Activated T-helper 2 cell treated with anti-CD3 and anti-CD28 coated beads, Interferon-gamma antibody, Interleukin-2, Interleukin-4, amounts not matched to agents 10 μg/mL and 5 μg/mL and 100 μg/mL, durations not matched to agents 14 hours and 24 hours and 36 hours (primary cell): ENCODE measurements around the gene OBP2B. TPM values are rescaled to one million over a fixed set of nuclear protein-coding genes. Genes with fewer than 3 reads are reported as not detected.
"Not testable (repeated sequence)": the region's sequence is repeated elsewhere in the genome, so short reads cannot be mapped to it uniquely, and the experiment has no call there.

Experiments
- DNase-seq: peaks from one replicate; pipeline ENCODE4 v3.0.0; 2021; ENCODE audit warnings: low spot score
- H3K27ac Mint-ChIP-seq: one replicate; pipeline ENCODE4 v1.8.0; 2021; ENCODE audit warnings: mixed read lengths
- H3K27me3 Mint-ChIP-seq: one replicate; pipeline ENCODE4 v1.8.0; 2021; ENCODE audit warnings: low read depth, mixed read lengths
- H3K36me3 Mint-ChIP-seq: one replicate; pipeline ENCODE4 v1.8.0; 2021; ENCODE audit warnings: low read depth, mixed read lengths
- H3K4me1 Mint-ChIP-seq: one replicate; pipeline ENCODE4 v1.8.0; 2021; ENCODE audit warnings: low read depth, mixed read lengths
- H3K4me3 Mint-ChIP-seq: one replicate; pipeline ENCODE4 v1.8.0; 2021; ENCODE audit warnings: low read depth, mild to moderate bottlenecking, moderate library complexity, mixed read lengths
- H3K9me3 Mint-ChIP-seq: one replicate; pipeline ENCODE4 v1.8.0; 2021; ENCODE audit warnings: mixed read lengths
- intact Hi-C: fragments of 100-400 bp; cut with micrococcal nuclease; formaldehyde crosslinking; loops from one replicate; pipeline ENCODE4 v1.15.1; 2023
- total RNA-seq: library from RNA; stranded (reverse); gene quantifications from 2 replicates; pipeline ENCODE4 v1.2.3, GENCODE V29; 2022

Gene OBP2B
- total RNA-seq, 1 donor from 2014 or later: not detected

DNA sequence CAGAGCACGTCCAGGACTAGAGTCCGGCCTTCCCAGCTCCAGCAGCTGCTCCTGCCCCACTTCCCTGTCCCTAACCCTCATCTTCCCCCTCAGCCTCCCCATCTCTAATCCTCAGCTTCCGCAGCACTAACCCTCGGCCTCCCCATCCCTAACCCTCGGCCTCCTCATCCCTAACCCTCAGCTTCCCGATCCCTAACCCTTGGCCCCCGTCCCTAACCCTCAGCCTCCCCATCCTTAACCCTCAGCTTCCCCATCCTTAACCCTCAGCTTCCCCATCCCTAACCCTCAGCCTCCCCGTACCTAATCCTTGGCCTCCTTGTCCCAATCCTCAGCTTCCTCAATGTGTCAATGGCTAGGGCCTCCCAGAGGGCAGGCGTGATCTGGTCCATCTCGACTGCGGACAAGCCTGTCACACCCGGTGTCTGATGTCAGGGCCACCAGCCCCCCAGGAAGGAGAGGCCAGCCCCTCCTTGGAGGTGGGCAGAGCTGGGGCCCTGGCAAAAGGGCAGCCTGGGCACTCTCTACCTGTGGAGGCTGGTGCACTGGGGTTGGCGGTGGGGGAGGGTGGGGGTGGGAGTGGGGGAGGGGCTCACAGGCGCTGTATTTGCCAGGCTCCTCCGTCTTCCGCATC, 1.4 kb downstream of the OBP2B start:
- Mint-ChIP-seq H3K27ac (no peak overlapping the region), H3K36me3 (no peaks in the 10 kb centered on the region), H3K4me1 (no peaks in the 10 kb centered on the region), H3K4me3 (no peak overlapping the region), H3K9me3 (no peaks in the 10 kb centered on the region), H3K27me3 (peaks cover 3% of the 10 kb centered on the region)
- no peak for DNase-seq
- intact Hi-C loops: no loop called here

- Mint-ChIP-seq H3K4me1 (no peaks in the 10 kb centered on the region), H3K9me3 (no peaks in the 10 kb centered on the region), H3K27ac (no peak overlapping the region), H3K36me3 (no peaks in the 10 kb centered on the region), H3K4me3 (no peak overlapping the region), H3K27me3 (peaks cover 3% of the 10 kb centered on the region)
- intact Hi-C loops: no loop called here
- DNase-seq: no peak
These were observed 2.0 kb downstream of the OBP2B start for GRCh38 chr9:133207021-133207531.

- Mint-ChIP-seq H3K4me1 (no peaks in the 10 kb centered on the region), H3K4me3 (no peak overlapping the region), H3K27ac (no peak overlapping the region), H3K27me3 (peaks cover 2% of the 10 kb centered on the region), H3K36me3 (no peaks in the 10 kb centered on the region), H3K9me3 (no peaks in the 10 kb centered on the region)
- intact Hi-C loops: no loop called here
- DNase-seq: no peak
These were observed 2.8 kb downstream of the OBP2B start for GRCh38 chr9:133205996-133206931.

DNA sequence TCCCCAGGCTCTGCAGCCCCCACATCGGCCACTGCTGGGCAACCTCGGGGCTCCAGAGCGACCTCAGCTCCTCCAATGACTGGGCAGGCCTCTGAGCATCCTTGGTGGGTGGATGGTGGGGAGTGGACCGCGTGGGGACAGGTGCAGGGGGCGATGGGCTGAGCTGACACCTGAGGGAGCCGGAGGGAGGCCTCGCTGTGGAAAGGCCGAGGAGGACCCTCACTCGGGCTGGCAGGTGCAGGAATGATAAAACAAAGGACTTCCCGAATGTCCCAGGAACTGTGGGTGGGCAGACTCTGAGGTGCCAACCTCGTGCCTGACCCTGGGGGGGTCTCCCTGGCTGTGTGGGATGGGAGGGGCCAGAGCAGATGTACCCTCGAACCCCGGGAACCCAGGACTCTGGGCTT, 3.6 kb downstream of the OBP2B start:
- H3K9me3 Mint-ChIP-seq, H3K4me3 Mint-ChIP-seq, DNase-seq, H3K4me1 Mint-ChIP-seq, H3K36me3 Mint-ChIP-seq, H3K27ac Mint-ChIP-seq, H3K27me3 Mint-ChIP-seq, intact Hi-C loops: not testable (repeated sequence)

DNA sequence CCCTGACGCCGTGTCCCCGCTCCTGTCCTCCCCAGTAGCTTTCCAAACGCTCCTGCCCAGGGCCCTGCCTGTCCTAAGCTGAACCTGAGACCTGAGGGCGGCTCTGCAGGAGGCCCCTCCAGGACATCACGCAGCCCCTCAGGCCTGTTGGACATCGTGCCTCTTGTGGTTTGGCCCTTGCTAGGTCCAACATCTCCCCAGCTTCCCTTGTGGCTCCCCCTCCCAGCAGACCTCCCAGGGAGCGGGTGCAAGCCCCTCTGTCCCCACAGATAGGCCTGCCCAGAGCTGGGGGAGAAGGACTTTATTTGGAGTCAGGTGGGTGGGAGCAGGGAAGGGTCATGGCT, 4.1 kb downstream of the OBP2B start:
- Mint-ChIP-seq H3K4me1 (no peaks in the 10 kb centered on the region), H3K4me3 (no peak overlapping the region), H3K9me3 (no peaks in the 10 kb centered on the region), H3K36me3 (no peaks in the 10 kb centered on the region), H3K27me3 (peaks cover 5% of the 10 kb centered on the region), H3K27ac (no peak overlapping the region)
- intact Hi-C loops: no loop called here
- no peak for DNase-seq

GRCh38 chr9:133204335-133204992, 4.6 kb downstream of the OBP2B start:
- no peaks in the 10 kb centered on the region for H3K9me3 Mint-ChIP-seq
- no peaks in the 10 kb centered on the region for H3K4me1 Mint-ChIP-seq
- intact Hi-C loops: no loop called here
- H3K36me3 Mint-ChIP-seq: no peaks in the 10 kb centered on the region
- H3K27ac Mint-ChIP-seq: no peak overlapping the region
- no peak overlapping the region for H3K4me3 Mint-ChIP-seq
- DNase-seq: no peak
- peaks cover 5% of the 10 kb centered on the region for H3K27me3 Mint-ChIP-seq

GRCh38 chr9:133203506-133204075, 5.5 kb downstream of the OBP2B start:
- no peak overlapping the region for H3K27ac Mint-ChIP-seq
- no peak overlapping the region for H3K4me3 Mint-ChIP-seq
- intact Hi-C loops: no loop called here
- no peak for DNase-seq
- H3K9me3 Mint-ChIP-seq: no peaks in the 10 kb centered on the region
- H3K27me3 Mint-ChIP-seq: peaks cover 5% of the 10 kb centered on the region
- no peaks in the 10 kb centered on the region for H3K36me3 Mint-ChIP-seq
- H3K4me1 Mint-ChIP-seq: no peaks in the 10 kb centered on the region

- DNase-seq: no peak
- H3K27ac Mint-ChIP-seq: no peak overlapping the region
- H3K9me3 Mint-ChIP-seq: no peaks in the 10 kb centered on the region
- intact Hi-C loops: no loop called here
- no peak overlapping the region for H3K4me3 Mint-ChIP-seq
- H3K4me1 Mint-ChIP-seq: no peaks in the 10 kb centered on the region
- H3K27me3 Mint-ChIP-seq: peaks cover 5% of the 10 kb centered on the region
- H3K36me3 Mint-ChIP-seq: no peaks in the 10 kb centered on the region
These were observed 6.2 kb downstream of the OBP2B start for GRCh38 chr9:133202688-133203453.

DNA sequence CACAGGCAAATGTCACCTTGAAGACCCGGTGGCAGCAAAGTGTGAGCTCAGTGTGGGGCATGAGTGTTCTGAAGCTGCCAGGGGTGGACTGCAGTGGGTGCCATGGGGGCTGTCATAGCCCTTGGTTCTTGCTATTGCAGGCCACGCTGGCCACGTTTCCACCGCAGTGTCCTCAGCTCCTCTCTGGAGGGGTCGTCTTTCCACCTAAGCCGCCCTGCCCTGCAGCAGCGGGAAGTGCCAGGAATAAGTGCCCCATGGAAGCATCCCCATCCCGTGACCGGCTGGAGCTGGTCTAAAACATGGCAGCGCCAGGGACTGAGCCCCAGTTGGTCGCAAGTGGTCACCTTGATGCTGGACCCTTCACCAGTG, 6.9 kb downstream of the OBP2B start:
- no peaks in the 10 kb centered on the region for H3K36me3 Mint-ChIP-seq
- intact Hi-C loops: no loop called here
- peaks cover 5% of the 10 kb centered on the region for H3K27me3 Mint-ChIP-seq
- H3K4me1 Mint-ChIP-seq: no peaks in the 10 kb centered on the region
- no peaks in the 10 kb centered on the region for H3K9me3 Mint-ChIP-seq
- H3K4me3 Mint-ChIP-seq: no peak overlapping the region
- no peak for DNase-seq
- no peak overlapping the region for H3K27ac Mint-ChIP-seq

DNA sequence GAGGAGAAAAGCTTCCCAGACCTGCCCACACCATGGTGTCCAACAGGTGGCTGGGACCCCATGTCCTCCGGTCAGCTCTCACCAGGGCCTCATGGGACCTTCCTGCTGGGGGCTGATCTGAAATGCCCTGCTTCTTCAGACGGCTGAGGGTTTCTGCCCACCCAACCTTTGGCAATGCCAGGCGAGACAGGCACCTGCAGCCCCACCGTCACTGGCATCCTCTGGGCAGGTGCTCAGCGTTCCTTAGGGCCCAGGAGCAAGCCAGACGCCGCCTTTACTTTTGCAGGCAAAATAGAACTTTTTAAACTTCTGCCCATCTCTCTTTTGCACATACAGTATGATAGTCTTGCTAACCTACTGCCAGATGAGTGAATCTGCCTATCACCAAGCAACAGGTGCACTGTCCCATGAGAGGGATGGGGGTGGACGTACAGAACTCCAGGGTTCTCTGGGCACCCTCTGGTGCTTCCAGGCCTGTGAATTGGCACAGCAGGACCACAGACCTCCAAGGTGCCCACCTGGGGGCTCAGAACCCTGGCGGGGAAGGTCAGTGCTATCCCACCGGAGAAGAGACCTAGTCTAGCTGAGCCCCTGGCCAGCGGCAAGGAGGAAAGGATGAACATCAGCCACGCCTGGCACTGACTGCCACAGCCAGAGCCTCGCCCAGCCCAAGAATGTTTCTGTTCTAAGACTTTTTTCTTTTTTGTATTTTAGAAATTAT, 7.5 kb downstream of the OBP2B start:
- Mint-ChIP-seq H3K27ac (no peak overlapping the region), H3K9me3 (no peaks in the 10 kb centered on the region), H3K4me1 (no peaks in the 10 kb centered on the region), H3K36me3 (no peaks in the 10 kb centered on the region), H3K4me3 (no peak overlapping the region), H3K27me3 (peaks cover 5% of the 10 kb centered on the region)
- DNase-seq: no peak
- intact Hi-C loops: no loop called here

GRCh38 chr9:133200631-133201030, 8.4 kb downstream of the OBP2B start:
- no peak overlapping the region for H3K27ac Mint-ChIP-seq
- no peaks in the 10 kb centered on the region for H3K9me3 Mint-ChIP-seq
- no peak overlapping the region for H3K4me3 Mint-ChIP-seq
- no peak for DNase-seq
- intact Hi-C loops: no loop called here
- no peaks in the 10 kb centered on the region for H3K36me3 Mint-ChIP-seq
- H3K4me1 Mint-ChIP-seq: no peaks in the 10 kb centered on the region
- H3K27me3 Mint-ChIP-seq: peaks cover 5% of the 10 kb centered on the region
